ENCODE results near the gene HDAC9.

Gene HDAC9

GRCh38 chr7:18521945-18522566, 26.5 kb downstream of the HDAC9 start:
- no peak for DNase-seq (ENCODE audit: low read depth in 1 of 2, low spot score in 1 of 2)

- DNase-seq (ENCODE audit: low read depth in 1 of 2, low spot score in 1 of 2), result no peak
Observed at GRCh38 chr7:18524248-18524647, 28.7 kb downstream of the HDAC9 start.

- DNase-seq (ENCODE audit: low read depth in 1 of 2, low spot score in 1 of 2), result no peak
Observed at GRCh38 chr7:18526368-18526878, 30.9 kb downstream of the HDAC9 start.

GRCh38 chr7:18529239-18529638, 33.7 kb downstream of the HDAC9 start:
- DNase-seq (ENCODE audit: low read depth in 1 of 2, low spot score in 1 of 2), result no peak

- no peak for DNase-seq (ENCODE audit: low read depth in 1 of 2, low spot score in 1 of 2)
Observed at GRCh38 chr7:18530224-18531179, 35.0 kb downstream of the HDAC9 start.

DNA sequence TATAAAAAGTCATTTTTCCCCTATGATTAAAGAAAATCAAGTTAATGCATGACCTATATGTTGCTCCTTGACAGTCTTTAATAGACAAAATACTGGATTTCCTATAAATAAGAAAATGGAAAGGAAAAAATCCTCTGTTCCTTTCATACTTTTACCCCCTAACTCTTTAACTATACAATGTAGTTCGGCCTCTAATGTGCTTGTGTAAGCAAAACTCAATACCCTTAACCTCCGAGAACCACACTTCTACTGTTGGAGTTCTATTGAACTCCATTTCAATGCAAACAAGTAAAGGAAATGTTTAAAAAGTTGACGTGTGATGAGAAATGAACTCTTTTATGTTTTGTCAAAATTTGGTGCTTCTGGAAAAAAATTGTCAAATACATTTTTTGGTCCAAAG, 36.0 kb downstream of the HDAC9 start:
- no peak for DNase-seq (ENCODE audit: low read depth in 1 of 2, low spot score in 1 of 2)

DNA sequence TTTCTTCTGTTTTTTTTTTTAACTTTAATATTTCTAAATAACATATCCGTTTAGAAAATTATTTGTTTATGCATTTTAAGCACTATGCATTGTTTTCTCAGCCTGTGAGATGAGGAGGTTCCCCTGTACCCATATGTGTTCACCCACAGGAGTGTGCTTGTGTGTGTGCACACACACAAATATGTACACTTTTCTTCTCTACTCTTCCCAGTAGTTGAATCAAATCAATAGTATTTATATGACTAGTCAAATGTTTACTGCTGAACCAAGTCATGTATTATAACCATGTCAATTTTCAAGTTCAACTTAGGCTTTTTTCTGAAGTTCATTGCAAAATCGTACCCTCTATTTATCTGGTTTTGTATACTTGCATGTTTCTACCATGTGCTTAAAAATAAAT, 37.3 kb downstream of the HDAC9 start:
- DNase-seq (ENCODE audit: low read depth in 1 of 2, low spot score in 1 of 2), result no peak

- no peak for DNase-seq (ENCODE audit: low read depth in 1 of 2, low spot score in 1 of 2)
Observed at GRCh38 chr7:18534481-18534880, 38.9 kb downstream of the HDAC9 start.

DNA sequence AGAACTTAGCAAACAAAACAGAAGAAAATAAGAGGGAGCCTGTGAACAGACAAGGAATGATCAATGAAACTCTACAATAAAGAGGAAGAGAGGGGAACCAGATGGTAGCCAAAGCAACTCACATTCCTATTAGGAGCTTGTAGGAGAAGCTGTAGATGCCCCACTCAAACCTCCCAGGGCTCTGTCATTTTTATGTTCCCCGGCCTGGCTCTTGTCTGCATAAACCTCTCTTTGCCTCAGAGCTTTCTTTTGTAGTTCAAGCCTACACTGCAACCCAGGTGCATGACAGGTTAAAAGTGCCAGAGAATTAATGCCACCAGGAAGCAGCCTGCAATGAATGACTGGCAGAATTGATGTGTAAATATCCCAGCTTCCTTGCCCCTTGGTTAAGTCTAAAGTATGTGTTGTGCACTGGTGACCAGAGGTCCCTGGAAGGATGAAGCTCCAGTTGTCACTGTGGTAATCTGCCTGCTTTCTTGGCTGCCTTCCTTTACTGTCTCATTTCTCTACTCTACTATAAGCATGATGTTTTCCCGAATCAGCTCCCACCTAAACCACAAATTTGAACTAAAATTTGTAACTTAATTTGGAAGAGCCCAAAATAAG, 40.4 kb downstream of the HDAC9 start:
- DNase-seq (ENCODE audit: low read depth in 1 of 2, low spot score in 1 of 2), result no peak

DNA sequence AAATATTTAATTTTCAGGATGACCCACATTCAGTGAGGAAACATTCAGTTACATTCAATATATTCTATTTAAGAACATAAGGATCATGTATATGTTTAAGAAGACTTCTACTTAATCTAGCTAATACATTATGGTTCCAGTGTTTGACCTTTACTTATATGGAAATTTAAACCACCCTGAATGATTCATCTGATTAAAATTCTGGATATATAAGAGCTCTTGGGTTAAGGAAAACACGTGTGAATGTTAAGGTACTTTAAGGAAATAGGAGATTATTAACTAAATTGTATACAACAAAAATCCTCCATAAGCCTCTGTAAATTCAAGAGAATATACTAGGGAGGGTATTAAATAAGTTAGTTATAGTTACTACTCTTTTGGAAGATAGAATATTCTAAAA, 40.9 kb downstream of the HDAC9 start:
- DNase-seq (ENCODE audit: low read depth in 1 of 2, low spot score in 1 of 2), result no peak

- no peak for DNase-seq (ENCODE audit: low read depth in 1 of 2, low spot score in 1 of 2)
Observed at GRCh38 chr7:18538554-18539250, 43.2 kb downstream of the HDAC9 start.

DNA sequence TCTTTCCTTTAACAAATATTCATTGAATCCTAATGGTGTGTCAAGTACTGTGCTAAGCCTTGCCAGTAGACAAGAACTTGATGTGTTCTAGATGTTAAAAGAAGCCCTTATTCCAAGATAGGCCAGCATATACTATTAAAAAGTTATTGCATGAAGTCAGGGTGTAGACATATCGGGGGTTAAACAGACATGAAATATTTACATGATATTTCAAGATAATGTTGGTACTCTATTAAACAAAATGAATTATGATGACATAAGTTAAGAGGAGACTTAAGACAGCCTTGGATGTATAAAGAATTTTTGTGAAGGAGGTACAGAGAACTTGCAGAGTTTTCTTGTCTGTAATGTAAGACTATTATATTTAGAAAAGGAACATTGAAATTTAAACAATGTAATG, 44.8 kb downstream of the HDAC9 start:
- DNase-seq (ENCODE audit: low read depth in 1 of 2, low spot score in 1 of 2), result no peak

- DNase-seq (ENCODE audit: low read depth in 1 of 2, low spot score in 1 of 2), result no peak
Observed at GRCh38 chr7:18541181-18541870, 45.8 kb downstream of the HDAC9 start.

- no peak for DNase-seq (ENCODE audit: low read depth in 1 of 2, low spot score in 1 of 2)
Observed at GRCh38 chr7:18541871-18542212, 46.3 kb downstream of the HDAC9 start.

DNA sequence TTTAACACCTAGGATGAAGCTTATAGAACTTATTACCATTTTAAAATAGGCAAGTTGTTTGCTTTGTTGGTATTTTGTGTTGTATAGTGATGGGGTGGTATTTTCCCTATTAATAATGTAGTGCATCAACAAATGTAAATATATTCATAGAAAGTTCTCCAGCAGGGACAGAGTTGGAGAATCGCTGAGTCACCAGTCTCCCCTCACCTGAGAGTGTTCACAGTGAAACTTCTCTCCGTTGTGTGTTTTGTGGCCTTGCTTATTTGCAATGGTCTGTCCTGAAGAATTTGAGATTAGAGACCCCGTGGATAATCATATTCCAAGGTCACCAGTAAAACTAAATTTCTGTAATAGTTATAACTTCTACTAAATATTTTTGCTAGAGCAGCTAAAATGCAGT, 51.0 kb downstream of the HDAC9 start:
- no peak for DNase-seq (ENCODE audit: low read depth in 1 of 2, low spot score in 1 of 2)

GRCh38 chr7:18547509-18548187, 52.1 kb downstream of the HDAC9 start:
- no peak for DNase-seq (ENCODE audit: low read depth in 1 of 2, low spot score in 1 of 2)

DNA sequence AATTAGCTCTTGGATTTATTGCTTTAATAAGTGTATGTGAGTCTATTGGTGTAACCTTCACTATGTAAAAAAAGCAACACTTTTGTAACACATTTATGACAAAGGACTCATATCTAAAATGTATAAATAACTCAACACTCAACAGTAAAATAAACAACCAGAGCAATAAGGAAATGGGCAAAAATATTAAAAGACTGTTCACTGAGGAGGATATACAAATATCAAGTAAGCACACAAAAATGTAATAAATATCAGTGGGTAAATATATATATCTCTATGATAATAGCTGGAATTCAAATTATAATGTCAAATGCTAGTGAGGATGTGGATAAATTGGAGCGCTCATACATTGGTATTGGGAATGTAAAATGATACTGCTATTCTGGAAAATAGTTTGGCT, 53.0 kb downstream of the HDAC9 start:
- DNase-seq (ENCODE audit: low read depth in 1 of 2, low spot score in 1 of 2), result no peak

- DNase-seq (ENCODE audit: low read depth in 1 of 2, low spot score in 1 of 2), result no peak
Observed at GRCh38 chr7:18550574-18550973, 55.0 kb downstream of the HDAC9 start.

- DNase-seq (ENCODE audit: low read depth in 1 of 2, low spot score in 1 of 2), result no peak
Observed at GRCh38 chr7:18552316-18552916, 56.9 kb downstream of the HDAC9 start.
